GM13976 (cell line): ENCODE data around the gene GM2A.
"Not testable (repeated sequence)": the region's sequence is repeated elsewhere in the genome, so short reads cannot be mapped to it uniquely, and the experiment has no call there.

Experiments used
- DNase-seq: peaks from one replicate; pipeline ENCODE4 v3.0.0; 2012; ENCODE audit warnings: low spot score
- in situ Hi-C: fragments of 300-500 bp; cut with MboI; formaldehyde crosslinking; loops from one replicate; pipeline ENCODE4 v1.12.0; 2022; ENCODE audit warnings: low sequenced_read_pairs, mixed read lengths, inconsistent platforms; ENCODE audit not compliant: unreplicated experiment
- TF ChIP-seq, protein P1 (sequence below): IDR thresholded peaks from 2 replicates; pipeline ENCODE4 v1.5.1; 2012; ENCODE audit warnings: borderline replicate concordance, mild to moderate bottlenecking; ENCODE audit not compliant: insufficient read depth; ENCODE audit errors: extremely low read depth, missing control alignments, control extremely low read depth

The GM2A gene

GRCh38 chr5:151249281-151249680 lies 3.7 kb upstream of the GM2A start:
- in situ Hi-C loops: no loop called here
- TF ChIP-seq, protein P1, sequence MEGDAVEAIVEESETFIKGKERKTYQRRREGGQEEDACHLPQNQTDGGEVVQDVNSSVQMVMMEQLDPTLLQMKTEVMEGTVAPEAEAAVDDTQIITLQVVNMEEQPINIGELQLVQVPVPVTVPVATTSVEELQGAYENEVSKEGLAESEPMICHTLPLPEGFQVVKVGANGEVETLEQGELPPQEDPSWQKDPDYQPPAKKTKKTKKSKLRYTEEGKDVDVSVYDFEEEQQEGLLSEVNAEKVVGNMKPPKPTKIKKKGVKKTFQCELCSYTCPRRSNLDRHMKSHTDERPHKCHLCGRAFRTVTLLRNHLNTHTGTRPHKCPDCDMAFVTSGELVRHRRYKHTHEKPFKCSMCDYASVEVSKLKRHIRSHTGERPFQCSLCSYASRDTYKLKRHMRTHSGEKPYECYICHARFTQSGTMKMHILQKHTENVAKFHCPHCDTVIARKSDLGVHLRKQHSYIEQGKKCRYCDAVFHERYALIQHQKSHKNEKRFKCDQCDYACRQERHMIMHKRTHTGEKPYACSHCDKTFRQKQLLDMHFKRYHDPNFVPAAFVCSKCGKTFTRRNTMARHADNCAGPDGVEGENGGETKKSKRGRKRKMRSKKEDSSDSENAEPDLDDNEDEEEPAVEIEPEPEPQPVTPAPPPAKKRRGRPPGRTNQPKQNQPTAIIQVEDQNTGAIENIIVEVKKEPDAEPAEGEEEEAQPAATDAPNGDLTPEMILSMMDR: no peak
- no peak for DNase-seq

GRCh38 chr5:151250346-151251000 lies 2.5 kb upstream of the GM2A start:
- no peak for DNase-seq
- TF ChIP-seq, protein P1: no peak
- in situ Hi-C loops: no loop called here

GRCh38 chr5:151251001-151251551 lies 1.9 kb upstream of the GM2A start:
- no peak for DNase-seq
- TF ChIP-seq, protein P1: no peak
- in situ Hi-C loops: no loop called here

DNA sequence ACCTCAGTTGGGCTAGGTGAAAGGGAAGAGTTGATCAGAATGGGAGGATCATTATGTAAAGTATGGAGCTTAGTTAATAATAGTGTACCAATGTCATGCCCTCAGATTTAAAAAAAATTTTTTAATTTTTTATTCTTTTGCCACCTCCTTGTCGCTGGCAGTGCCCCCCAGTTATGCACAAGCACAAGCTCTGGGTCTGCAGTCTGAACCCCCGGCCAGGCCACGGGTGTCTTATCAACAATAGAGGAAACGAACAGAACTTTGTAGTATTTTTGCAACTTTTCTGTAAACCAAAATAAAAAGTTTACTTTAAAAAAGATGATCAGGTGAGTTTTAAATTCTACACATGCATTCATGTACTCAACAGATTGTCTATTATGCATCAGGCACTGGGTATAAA lies 1.4 kb upstream of the GM2A start:
- in situ Hi-C loops: no loop called here
- TF ChIP-seq, protein P1: no peak
- no peak for DNase-seq

- TF ChIP-seq, protein P1: no peak
- in situ Hi-C loops: no loop called here
Observed at GRCh38 chr5:151253605-151253950, 593 bp downstream of the GM2A start.

DNA sequence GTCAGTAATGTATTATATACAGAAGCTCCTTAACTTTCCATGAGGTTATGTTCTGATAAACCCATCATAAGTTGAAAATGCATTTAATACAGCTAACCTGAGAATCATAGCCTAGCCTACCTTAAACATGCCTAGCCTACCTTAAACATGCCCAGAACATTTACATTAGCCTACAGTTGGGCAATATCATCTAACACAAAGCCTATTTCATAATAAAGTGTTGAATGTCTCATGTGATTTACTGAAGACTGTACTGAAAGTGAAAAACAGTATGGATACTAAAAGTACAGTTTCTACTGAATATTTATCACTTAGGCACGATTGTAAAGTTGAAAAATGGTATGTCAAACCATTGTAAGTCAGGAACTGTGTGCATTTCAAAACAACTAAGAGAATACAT lies 1.6 kb downstream of the GM2A start:
- TF ChIP-seq, protein P1: no peak
- in situ Hi-C loops: no loop called here
- no peak for DNase-seq

More at GRCh38 chr5:151253605-151253950, 593 bp downstream of the GM2A start:
- DNase-seq: no peak

DNA sequence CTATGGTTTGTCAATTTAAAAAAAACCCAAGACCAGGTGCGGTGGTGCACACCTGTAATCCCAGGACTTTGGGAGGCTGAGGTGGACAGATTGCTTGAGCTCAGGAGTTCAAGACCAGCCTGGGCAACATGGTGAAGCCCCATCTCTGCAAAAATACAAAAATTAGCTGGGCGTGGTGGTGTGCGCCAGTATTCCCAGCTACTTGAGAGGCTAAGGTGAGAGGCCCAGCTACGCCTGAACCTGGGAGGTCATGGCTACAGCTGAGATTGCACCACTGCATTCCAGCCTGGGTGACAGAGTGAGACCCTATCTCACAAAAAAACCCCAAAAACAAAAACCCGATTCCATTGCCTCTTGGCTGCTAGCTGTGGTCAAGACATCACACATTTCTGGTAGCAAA lies 2.0 kb downstream of the GM2A start:
- in situ Hi-C loops: not testable (repeated sequence)

More for the DNA sequence above, 2.0 kb downstream of the GM2A start:
- DNase-seq: not testable (repeated sequence)
